ENCODE data around the gene LSG1.

DNA sequence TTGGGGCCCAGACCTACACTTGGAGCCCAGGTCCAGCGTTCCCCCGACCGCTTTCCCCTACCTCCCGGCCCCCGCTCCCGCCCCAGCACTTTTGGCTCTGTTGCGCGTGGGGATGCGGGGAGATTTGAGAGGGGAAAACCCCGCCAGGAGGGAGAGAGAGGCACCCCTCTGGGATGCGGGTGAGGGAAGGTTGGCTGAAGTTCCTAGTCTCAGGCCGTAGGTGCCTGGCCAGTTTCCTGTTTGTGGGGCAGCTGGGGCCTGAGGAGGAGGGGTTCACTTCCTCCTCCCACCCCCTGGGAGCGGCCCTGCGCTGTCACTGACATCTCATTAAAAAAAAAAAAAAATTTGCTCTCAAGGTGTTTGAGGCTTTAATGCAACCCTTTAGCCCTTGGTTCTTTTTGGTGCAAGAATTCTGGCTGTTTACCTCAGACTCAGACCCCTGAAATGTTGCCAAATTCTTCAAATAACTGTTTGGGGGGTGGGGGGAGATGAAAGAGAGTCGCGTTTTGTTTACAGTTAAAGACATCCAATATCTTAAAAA, 16.3 kb upstream of the LSG1 start:
- TF ChIP-seq, protein P1, sequence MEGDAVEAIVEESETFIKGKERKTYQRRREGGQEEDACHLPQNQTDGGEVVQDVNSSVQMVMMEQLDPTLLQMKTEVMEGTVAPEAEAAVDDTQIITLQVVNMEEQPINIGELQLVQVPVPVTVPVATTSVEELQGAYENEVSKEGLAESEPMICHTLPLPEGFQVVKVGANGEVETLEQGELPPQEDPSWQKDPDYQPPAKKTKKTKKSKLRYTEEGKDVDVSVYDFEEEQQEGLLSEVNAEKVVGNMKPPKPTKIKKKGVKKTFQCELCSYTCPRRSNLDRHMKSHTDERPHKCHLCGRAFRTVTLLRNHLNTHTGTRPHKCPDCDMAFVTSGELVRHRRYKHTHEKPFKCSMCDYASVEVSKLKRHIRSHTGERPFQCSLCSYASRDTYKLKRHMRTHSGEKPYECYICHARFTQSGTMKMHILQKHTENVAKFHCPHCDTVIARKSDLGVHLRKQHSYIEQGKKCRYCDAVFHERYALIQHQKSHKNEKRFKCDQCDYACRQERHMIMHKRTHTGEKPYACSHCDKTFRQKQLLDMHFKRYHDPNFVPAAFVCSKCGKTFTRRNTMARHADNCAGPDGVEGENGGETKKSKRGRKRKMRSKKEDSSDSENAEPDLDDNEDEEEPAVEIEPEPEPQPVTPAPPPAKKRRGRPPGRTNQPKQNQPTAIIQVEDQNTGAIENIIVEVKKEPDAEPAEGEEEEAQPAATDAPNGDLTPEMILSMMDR (IDR thresholded peaks at IDR 0.05; ENCODE audit: poor library complexity, severe bottlenecking) = no peak
- TF ChIP-seq, protein P2, sequence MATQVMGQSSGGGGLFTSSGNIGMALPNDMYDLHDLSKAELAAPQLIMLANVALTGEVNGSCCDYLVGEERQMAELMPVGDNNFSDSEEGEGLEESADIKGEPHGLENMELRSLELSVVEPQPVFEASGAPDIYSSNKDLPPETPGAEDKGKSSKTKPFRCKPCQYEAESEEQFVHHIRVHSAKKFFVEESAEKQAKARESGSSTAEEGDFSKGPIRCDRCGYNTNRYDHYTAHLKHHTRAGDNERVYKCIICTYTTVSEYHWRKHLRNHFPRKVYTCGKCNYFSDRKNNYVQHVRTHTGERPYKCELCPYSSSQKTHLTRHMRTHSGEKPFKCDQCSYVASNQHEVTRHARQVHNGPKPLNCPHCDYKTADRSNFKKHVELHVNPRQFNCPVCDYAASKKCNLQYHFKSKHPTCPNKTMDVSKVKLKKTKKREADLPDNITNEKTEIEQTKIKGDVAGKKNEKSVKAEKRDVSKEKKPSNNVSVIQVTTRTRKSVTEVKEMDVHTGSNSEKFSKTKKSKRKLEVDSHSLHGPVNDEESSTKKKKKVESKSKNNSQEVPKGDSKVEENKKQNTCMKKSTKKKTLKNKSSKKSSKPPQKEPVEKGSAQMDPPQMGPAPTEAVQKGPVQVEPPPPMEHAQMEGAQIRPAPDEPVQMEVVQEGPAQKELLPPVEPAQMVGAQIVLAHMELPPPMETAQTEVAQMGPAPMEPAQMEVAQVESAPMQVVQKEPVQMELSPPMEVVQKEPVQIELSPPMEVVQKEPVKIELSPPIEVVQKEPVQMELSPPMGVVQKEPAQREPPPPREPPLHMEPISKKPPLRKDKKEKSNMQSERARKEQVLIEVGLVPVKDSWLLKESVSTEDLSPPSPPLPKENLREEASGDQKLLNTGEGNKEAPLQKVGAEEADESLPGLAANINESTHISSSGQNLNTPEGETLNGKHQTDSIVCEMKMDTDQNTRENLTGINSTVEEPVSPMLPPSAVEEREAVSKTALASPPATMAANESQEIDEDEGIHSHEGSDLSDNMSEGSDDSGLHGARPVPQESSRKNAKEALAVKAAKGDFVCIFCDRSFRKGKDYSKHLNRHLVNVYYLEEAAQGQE (IDR thresholded peaks at IDR 0.05; ENCODE audit: borderline replicate concordance) = no peak
- no peak for TF ChIP-seq EP300 (conservative IDR thresholded peaks at IDR 0.05; ENCODE audit: poor library complexity, severe bottlenecking)
- no peak for TF ChIP-seq SMC3 (conservative IDR thresholded peaks at IDR 0.05; ENCODE audit: poor library complexity)
- no peak for TF ChIP-seq POLR2AphosphoS5 (IDR thresholded peaks at IDR 0.05)
- no peak for TF ChIP-seq RAD21 (conservative IDR thresholded peaks at IDR 0.05)
- TF ChIP-seq EZH2 (IDR thresholded peaks at IDR 0.05; ENCODE audit: borderline replicate concordance, insufficient read depth, low read length, poor library complexity, severe bottlenecking) = no peak
- TF ChIP-seq MXI1 (conservative IDR thresholded peaks at IDR 0.05; ENCODE audit: poor library complexity, severe bottlenecking) = no peak
- TF ChIP-seq TAF1 (IDR thresholded peaks at IDR 0.05; ENCODE audit: low read depth) = no peak
